IMR-90 (cell line): ENCODE results near the gene CCDC63. TPM values are rescaled to one million over a fixed set of nuclear protein-coding genes. Genes with fewer than 3 reads are reported as not detected.

ENCODE experiments used
- ATAC-seq: fragments of 200-7000 bp; cut with Tn5 transposase; 2 replicates; pipeline ENCODE4 v1.9.1; 2020; ENCODE audit warnings: low read depth, mild to moderate bottlenecking, moderate library complexity
- BruUV-seq: library from RNA; stranded (reverse); fragments of 400-500 nt; replicated peaks from 2 replicates; lab custom pipeline; 2021; lab: Mats Ljungman, UMichigan
- CTCF ChIA-PET: fragments of 300-600 bp; formaldehyde crosslinking; extraction: SDS; loops from one replicate; lab custom pipeline; 2021; ENCODE audit warnings: antibody characterized with exemption; lab: Yijun Ruan, JAX
- POLR2A ChIA-PET: fragments of 300-600 bp; sonication (Branson Sonifier 250); formaldehyde crosslinking; loops from one replicate; lab custom pipeline; 2022; ENCODE audit warnings: antibody characterized with exemption; ENCODE audit not compliant: unreplicated experiment; lab: Charles Lee
- DNase-seq: peaks from one replicate; pipeline ENCODE4 v3.0.0; 2013
- H2AFZ ChIP-seq: replicated peaks from 2 replicates; pipeline ENCODE3; 2013; ENCODE audit warnings: low read length, mild to moderate bottlenecking; ENCODE audit not compliant: poor library complexity
- H2AK5ac ChIP-seq: 2 replicates; pipeline ENCODE4 v1.6.1; 2013; ENCODE audit warnings: low read depth, low read length, inconsistent platforms
- H2AK9ac ChIP-seq: replicated peaks from 2 replicates; pipeline ENCODE3; 2013; ENCODE audit warnings: mild to moderate bottlenecking, low read depth, low read length, moderate library complexity; ENCODE audit not compliant: poor library complexity
- H2BK120ac ChIP-seq: 2 replicates; pipeline ENCODE4 v1.6.1; 2013; ENCODE audit warnings: low read depth, low read length, inconsistent platforms
- H2BK15ac ChIP-seq: 3 replicates; pipeline ENCODE4 v1.6.1; 2013; ENCODE audit warnings: low read depth, low read length, inconsistent platforms
- H2BK20ac ChIP-seq: 2 replicates; pipeline ENCODE4 v1.6.1; 2013; ENCODE audit warnings: low read depth, mild to moderate bottlenecking, inconsistent platforms, low read length, moderate library complexity
- H2BK5ac ChIP-seq: 2 replicates; pipeline ENCODE4 v1.6.1; 2013; ENCODE audit warnings: mild to moderate bottlenecking, low read depth, low read length, inconsistent platforms; ENCODE audit not compliant: poor library complexity, severe bottlenecking
- H3K14ac ChIP-seq: replicated peaks from 2 replicates; pipeline ENCODE4 v1.6.1; 2013; ENCODE audit warnings: low read depth, low read length, inconsistent platforms
- H3K18ac ChIP-seq: 2 replicates; pipeline ENCODE4 v1.6.1; 2013; ENCODE audit warnings: low read depth, low read length, control low read depth
- H3K23ac ChIP-seq: 2 replicates; pipeline ENCODE4 v1.6.1; 2013; ENCODE audit warnings: low read depth, low read length, inconsistent platforms
- H3K27ac ChIP-seq: 2 replicates; pipeline ENCODE4 v1.5.1; 2013; ENCODE audit warnings: mild to moderate bottlenecking, control low read depth, low read length; ENCODE audit not compliant: insufficient read depth
- H3K27me3 ChIP-seq: 2 replicates; pipeline ENCODE4 v1.6.1; 2013; ENCODE audit warnings: low read length; ENCODE audit not compliant: control insufficient read depth, insufficient read depth
- H3K36me3 ChIP-seq: 2 replicates; pipeline ENCODE4 v1.6.1; 2013; ENCODE audit warnings: low read length, mixed read lengths; ENCODE audit not compliant: control insufficient read depth, insufficient read depth
- H3K4ac ChIP-seq: 2 replicates; pipeline ENCODE4 v1.6.1; 2013; ENCODE audit warnings: low read depth, low read length, inconsistent platforms
- H3K4me1 ChIP-seq: 2 replicates; pipeline ENCODE4 v1.6.1; 2013; ENCODE audit warnings: low read length, mixed read lengths; ENCODE audit not compliant: control insufficient read depth, insufficient read depth
- H3K4me2 ChIP-seq: 2 replicates; pipeline ENCODE4 v1.6.1; 2013; ENCODE audit warnings: low read depth, mild to moderate bottlenecking, control low read depth, low read length, moderate library complexity
- H3K4me3 ChIP-seq: 2 replicates; pipeline ENCODE4 v1.5.1; 2013; ENCODE audit warnings: low read depth, mild to moderate bottlenecking, control low read depth, low read length, moderate library complexity; ENCODE audit not compliant: insufficient read depth
- H3K56ac ChIP-seq: 2 replicates; pipeline ENCODE4 v1.6.1; 2013; ENCODE audit warnings: low read length, inconsistent platforms; ENCODE audit not compliant: insufficient read depth; ENCODE audit errors: extremely low read depth
- H3K79me1 ChIP-seq, 2 experiments: 2 replicates each; pipeline ENCODE4 v1.6.1; 2013; ENCODE audit warnings: low read length in 2 of 2, inconsistent platforms in 1 of 2, low read depth in 1 of 2
- H3K9ac ChIP-seq: 2 replicates; pipeline ENCODE4 v1.6.1; 2013; ENCODE audit warnings: low read depth, low read length, control low read depth
- H3K9me1 ChIP-seq: 2 replicates; pipeline ENCODE4 v1.6.1; 2013; ENCODE audit warnings: low read length, inconsistent platforms; ENCODE audit not compliant: insufficient read depth
- H3K9me3 ChIP-seq: 2 replicates; pipeline ENCODE4 v1.6.1; 2013; ENCODE audit warnings: low read length; ENCODE audit not compliant: control insufficient read depth, insufficient read depth
- H4K20me1 ChIP-seq: 2 replicates; pipeline ENCODE4 v1.6.1; 2013; ENCODE audit warnings: low read length, inconsistent platforms; ENCODE audit not compliant: insufficient read depth
- H4K5ac ChIP-seq: 2 replicates; pipeline ENCODE4 v1.6.1; 2013; ENCODE audit warnings: mild to moderate bottlenecking, low read depth, low read length, control low read depth
- H4K8ac ChIP-seq, 2 experiments: 2 replicates each; pipeline ENCODE4 v1.6.1; 2013; ENCODE audit warnings: low read depth in 2 of 2, low read length in 2 of 2, control low read depth in 1 of 2, inconsistent platforms in 1 of 2
- H4K91ac ChIP-seq: 2 replicates; pipeline ENCODE4 v1.6.1; 2013; ENCODE audit warnings: low read depth, low read length, inconsistent platforms; ENCODE audit not compliant: insufficient read depth
- FOS ChIP-seq: fragments of 150-350 bp; IDR thresholded peaks from 2 replicates; pipeline ENCODE4 v1.6.1; 2016; ENCODE audit warnings: low read depth, low read length
- MAFK ChIP-seq: IDR thresholded peaks from 2 replicates; pipeline ENCODE4 v1.6.1; 2012; ENCODE audit warnings: low read depth, low read length, improper control_type of control experiment
- NFE2L2 ChIP-seq: fragments of 150-350 bp; IDR thresholded peaks from 2 replicates; pipeline ENCODE4 v1.6.1; 2016; ENCODE audit warnings: low read depth, mild to moderate bottlenecking, low read length
- RCOR1 ChIP-seq: IDR thresholded peaks from 2 replicates; pipeline ENCODE4 v1.6.1; 2012; ENCODE audit warnings: mild to moderate bottlenecking, low read length, improper control_type of control experiment; ENCODE audit not compliant: insufficient replicate concordance
- WGBS, 2 experiments: methylation state at CpG; one replicate each; pipeline versions ENCODE4 v1.1.5 to v1.1.7; 2013; ENCODE audit warnings: missing lambda C conversion rate in 2 of 2; ENCODE audit not compliant: insufficient read length in 1 of 2; ENCODE audit errors: extremely low coverage in 2 of 2; 5-methylcytosine and 5-hydroxymethylcytosine counted together
- dilution Hi-C: fragments of 300-500 bp; cut with HindIII; formaldehyde crosslinking; loops from one replicate; pipeline ENCODE4 v1.14.3; 2018; ENCODE audit warnings: low sequenced_read_pairs; ENCODE audit not compliant: unreplicated experiment
- in situ Hi-C: fragments of 300-500 bp; cut with MboI; formaldehyde crosslinking; loops from 3 replicates; pipeline ENCODE4 v1.14.3; 2019; ENCODE audit warnings: low sequenced_read_pairs, inconsistent platforms, mixed read lengths
- intact Hi-C: fragments of 100-400 bp; cut with micrococcal nuclease; formaldehyde crosslinking; loops from 2 replicates; pipeline ENCODE4 v1.10.0; 2022
- polyA plus RNA-seq, 3 experiments: library from polyadenylated mRNA; depleted of rRNA; stranded (reverse); fragments of >200 nt; gene quantifications; 2 replicates each; pipeline ENCODE4 v1.2.3, GENCODE V29; 2012; ENCODE audit warnings: low replicate concordance in 1 of 3
- total RNA-seq: library from RNA; depleted of rRNA; stranded (reverse); fragments of >200 nt; gene quantifications from 2 replicates; pipeline ENCODE4 v1.2.3, GENCODE V29; 2012

The CCDC63 gene
- total and polyA plus RNA-seq, 2 of the 4 experiments (the other 2 are of a cell fraction), result not detected

DNA sequence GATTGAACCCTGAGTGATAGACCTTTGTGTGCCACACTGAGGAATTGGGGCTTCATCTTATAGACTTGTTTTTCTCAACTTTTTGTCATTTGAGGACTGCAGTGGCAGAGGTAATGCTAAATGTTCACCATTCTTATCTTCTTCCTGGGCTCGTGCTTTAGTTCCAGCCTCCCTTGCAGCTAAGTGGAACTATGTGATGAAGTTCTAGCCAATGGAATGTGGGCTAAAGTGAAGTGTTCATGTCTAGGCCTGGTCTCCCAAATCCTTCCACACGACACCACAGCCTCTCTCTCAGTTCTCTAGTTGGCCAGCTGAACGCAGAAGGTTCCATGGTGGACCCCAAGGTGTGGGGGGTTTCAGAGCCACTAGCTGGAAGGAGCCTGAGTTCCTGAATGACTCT lies 42.4 kb upstream of the CCDC63 start:
- no peaks in the 10 kb centered on the region for H3K27me3 ChIP-seq
- no peak overlapping the region for H3K4ac ChIP-seq
- H3K18ac ChIP-seq, result no peak overlapping the region
- DNase-seq (no peak), ATAC-seq (no peak)
- intact Hi-C loops, result no loop called here
- no peak overlapping the region for H2BK15ac ChIP-seq
- in situ Hi-C loops, result no loop called here
- no peak overlapping the region for H4K91ac ChIP-seq
- H4K8ac ChIP-seq, result no peak overlapping the region
- H3K9me3 ChIP-seq, result peaks cover 2% of the 10 kb centered on the region; the same call in 1 of the 2 replicates
- no peaks in the 10 kb centered on the region for H3K9me1 ChIP-seq
- H3K9ac ChIP-seq, result no peak overlapping the region
- no peak overlapping the region for H2BK5ac ChIP-seq
- H3K56ac ChIP-seq, result no peak overlapping the region
- H3K4me2 ChIP-seq, result no peak overlapping the region
- no TSS peak for BruUV-seq
- no peak overlapping the region for H3K23ac ChIP-seq
- H4K20me1 ChIP-seq, result no peaks in the 10 kb centered on the region
- no peaks in the 10 kb centered on the region for H3K4me1 ChIP-seq
- no peak overlapping the region for H3K4me3 ChIP-seq
- H2BK120ac ChIP-seq, result no peak overlapping the region
- no peak overlapping the region for H3K14ac ChIP-seq
- no peak for TF ChIP-seq NFE2L2
- no peak for TF ChIP-seq RCOR1
- no peak for TF ChIP-seq MAFK
- TF ChIP-seq FOS, result no peak
- no peaks in the 10 kb centered on the region for H3K36me3 ChIP-seq
- H4K5ac ChIP-seq, result no peak overlapping the region
- H2AK9ac ChIP-seq, result no peak overlapping the region
- ChIA-PET POLR2A (no interaction called here), CTCF (no interaction called here)
- H2AK5ac ChIP-seq, result no peak overlapping the region
- H2AFZ ChIP-seq, result no peak overlapping the region
- no peak overlapping the region for H2BK20ac ChIP-seq
- no peaks in the 10 kb centered on the region for H3K79me1 ChIP-seq
- no CpG with 5 or more reads among the region's 3 CpGs for WGBS, 2 experiments
- H3K27ac ChIP-seq, result no peak overlapping the region
- dilution Hi-C loops, result no loop called here
